Hepatic stellate cell (primary cell): ENCODE results near the gene FLNB.
"Not testable (repeated sequence)": the region's sequence is repeated elsewhere in the genome, so short reads cannot be mapped to it uniquely, and the experiment has no call there.

Source experiments
- DNase-seq: peaks from one replicate; pipeline ENCODE4 v3.0.0; 2011; ENCODE audit warnings: low spot score

The FLNB gene

DNA sequence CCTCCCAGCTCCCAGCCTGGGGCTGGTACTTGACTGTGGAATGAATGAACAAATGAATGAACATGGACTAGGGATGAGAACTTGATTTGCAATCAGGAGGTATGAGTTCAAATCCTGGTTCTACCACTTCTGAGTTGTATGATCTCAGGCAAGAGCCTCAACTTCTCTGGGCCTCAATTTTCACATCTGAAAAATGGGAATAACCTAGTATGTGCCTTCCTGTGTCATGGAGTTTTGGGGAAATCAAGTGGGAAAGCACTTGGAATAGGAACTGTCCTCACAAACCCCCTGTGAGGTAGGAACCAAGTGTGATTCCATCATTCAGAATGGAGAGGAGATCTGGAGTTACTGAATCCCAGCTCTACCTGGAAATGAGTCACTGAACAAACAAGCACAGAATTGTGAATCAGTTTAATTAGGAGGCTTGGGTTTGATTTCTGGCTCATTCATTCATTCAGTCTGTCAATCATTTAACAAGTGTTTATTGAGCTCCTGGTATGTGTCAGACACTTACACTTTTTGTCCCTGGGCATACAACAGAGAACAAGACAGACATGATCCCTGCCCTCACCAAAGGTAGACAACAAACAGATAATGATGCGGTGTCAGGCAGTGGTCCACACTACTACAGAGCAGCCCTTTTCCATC, 172.8 kb downstream of the FLNB start:
- no peak for DNase-seq

DNA sequence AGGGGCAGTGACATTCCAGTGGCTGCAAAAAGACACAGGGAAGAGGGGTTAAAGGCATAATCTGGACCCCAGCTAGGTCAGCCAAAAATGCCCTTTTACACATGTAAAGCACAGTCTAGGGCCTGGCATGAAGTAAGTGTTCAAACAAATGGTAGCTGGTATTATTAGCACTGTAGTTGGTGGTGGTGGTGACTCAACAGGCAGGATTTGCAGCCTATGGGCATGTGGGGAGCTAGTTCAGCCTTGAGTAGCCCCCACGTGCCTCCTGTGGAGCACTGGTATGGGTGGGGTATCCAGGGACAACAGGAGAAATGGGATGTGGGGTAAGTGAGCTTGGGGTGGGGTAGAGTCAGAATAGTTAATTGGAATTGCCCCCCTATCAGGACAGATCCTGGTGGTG, 175.0 kb downstream of the FLNB start:
- DNase-seq, result no peak

DNA sequence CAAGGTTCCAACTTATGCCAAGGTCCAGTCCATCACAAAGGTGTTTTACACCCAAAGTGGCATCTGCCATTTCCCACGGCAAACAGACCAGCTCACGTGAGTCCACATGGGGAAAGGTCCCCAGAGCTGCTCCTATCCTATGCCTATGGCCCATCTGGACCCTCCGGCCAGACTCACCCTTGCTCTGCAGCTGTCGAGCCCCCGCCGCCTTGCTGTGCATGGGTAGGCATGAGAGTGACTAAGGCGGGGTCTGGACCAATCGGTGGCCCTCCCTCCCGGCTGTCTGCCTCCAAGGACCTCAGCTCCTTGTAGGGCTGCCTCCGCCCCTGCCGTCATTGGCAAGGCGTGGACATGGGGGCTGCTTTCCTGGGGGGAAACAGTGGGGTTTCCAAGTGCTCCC, 175.7 kb downstream of the FLNB start:
- no peak for DNase-seq

DNA sequence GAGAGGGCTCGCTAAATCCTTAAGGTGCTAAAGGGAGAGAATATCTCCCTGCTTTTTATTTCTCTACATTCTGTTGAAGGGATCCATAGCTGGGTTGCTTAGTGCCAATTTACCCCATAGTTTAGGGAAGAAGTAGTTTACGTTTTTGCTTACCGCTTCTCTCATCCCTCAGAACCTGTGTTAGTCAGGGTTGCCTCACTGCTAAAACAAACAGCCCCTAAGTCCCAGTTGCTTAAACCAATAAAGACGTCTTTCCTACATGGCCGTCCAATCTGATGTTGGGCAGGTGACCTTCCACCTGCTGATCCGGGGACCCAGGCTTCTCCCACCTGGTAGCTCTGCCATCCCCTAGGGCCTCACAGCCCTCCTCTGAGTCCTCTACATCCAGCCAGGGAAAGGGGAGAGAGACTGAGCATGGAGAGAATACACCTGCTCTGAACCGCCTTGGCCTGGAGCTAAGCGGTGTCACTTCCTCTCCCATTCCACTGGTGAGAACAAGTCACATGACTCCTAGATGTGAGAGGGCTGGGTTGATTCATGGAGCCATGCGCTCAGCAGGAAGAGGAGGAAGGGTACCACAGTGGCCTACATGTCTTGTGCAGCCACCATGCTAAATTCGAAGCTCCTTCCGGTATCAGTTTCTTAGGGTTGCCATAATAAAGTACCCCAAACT, 176.2 kb downstream of the FLNB start:
- no peak for DNase-seq

DNA sequence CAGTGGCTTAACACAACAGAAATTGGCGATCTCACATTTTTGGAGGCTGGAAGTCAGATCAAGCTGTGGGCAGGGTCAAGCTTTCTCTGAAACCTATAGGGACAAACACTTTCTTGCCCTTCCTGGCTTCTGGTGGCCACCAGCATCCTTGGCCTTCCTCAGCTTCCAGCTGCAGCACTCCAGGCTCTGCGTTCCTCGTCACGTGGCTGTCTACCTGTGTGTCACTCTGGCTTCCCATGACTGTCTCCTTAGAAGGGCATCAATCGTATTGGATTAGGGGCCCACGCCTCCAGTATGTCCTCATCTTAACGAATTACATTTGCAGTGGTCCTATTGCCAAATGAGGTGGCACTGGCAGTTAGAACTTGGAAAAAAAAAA, 176.7 kb downstream of the FLNB start:
- DNase-seq, result no peak

DNA sequence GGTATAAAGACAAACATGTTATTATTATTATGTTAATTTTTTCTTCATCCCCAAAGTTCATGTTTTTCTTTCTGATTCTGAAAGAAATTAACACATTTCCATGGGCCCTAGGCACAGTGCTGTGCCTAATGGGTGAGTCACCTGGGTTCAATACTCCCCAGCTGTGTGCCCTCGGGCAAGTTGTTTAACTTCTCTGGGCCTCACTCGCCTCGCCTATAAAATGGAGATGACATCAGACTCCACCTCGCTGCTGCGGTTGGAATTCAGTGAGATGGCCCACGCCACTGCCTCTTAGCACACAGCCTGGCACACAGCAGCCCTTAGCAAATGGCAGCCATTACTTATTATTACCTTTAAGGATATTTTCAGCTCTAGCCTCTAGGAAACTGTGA, 179.9 kb downstream of the FLNB start:
- no peak for DNase-seq

DNA sequence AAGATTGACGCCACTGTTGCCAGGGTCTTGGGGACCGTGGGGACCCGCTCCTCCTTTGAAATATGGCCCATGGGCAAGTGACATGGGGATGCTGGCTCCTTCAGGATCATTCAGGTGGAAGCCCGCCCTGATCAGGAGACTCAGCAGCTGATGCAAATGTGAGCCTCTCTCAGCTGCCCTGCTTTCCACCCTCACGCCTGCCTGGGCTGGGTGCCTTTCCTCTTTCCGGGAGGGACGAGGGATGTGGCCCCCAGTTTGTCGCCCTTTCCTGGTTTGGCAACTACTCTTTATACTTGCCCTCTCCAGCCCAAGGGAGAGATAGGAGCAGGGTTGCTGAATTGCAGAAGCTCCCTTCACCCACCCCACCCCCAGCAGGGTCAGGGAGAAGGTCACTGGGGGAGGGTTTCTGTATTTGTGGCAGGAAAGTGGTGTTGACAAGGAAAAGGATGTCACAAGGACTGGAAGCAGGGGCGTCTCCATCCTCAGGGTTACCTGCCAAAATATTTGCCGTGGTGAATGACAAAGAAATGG, 180.8 kb downstream of the FLNB start:
- no peak for DNase-seq

DNA sequence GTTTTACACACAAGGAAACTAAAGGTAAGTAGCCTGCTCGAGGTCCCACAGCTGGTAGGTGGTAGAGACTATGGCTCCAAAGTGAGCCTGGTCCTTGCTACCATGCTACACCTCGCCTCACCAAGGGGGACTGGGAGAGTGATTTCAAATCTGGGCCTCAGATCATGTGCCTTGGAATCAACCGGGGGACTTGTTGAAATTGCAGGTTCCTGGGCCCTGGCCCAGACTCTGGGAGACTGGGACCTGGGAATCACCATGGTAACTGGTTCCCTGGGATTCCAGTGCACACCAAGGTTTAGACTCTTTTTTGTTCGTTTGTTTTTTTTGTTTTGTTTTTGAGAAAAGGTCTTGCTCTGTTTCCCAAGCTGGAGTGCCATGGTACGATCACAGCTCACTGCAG, 181.5 kb downstream of the FLNB start:
- DNase-seq, result no peak

DNA sequence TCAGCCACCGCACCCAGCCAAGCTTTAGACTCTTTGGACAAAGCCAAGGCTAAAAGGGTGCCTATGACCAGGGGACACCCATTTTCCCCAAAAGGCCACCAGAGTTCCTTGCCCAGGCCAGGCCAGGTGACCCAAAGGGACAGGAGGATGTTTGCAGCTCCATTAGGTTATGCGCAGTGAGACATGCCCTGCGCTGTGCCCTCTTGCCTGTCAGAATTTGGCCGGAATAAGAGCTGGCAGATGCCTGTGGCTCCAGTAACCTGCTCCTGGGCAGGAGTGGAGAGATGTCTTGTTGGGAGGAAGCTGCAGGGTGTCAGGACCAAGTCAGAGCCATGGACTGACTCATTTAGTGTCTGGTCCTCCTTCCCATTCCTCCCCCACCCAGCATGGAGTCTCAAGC, 182.1 kb downstream of the FLNB start:
- DNase-seq, result no peak

DNA sequence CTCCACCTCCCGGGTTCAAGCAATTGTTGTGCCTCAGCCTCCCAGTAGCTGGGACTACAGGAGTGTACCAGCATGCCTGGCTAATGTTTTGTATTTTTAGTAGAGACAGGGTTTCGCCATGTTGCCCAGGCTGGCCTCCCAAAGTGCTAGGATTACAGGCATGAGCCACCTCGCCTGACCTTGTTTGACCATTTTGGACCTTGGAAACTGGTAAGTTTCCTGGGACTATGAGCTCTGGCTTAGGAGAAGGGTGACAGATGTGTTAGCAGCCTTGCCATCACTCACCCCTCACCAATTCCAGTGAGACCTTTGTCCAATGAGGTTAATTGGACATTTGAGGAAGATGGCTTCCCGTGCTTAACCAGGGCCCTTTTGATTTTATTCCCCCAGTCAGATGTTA, 182.7 kb downstream of the FLNB start:
- no peak for DNase-seq

DNA sequence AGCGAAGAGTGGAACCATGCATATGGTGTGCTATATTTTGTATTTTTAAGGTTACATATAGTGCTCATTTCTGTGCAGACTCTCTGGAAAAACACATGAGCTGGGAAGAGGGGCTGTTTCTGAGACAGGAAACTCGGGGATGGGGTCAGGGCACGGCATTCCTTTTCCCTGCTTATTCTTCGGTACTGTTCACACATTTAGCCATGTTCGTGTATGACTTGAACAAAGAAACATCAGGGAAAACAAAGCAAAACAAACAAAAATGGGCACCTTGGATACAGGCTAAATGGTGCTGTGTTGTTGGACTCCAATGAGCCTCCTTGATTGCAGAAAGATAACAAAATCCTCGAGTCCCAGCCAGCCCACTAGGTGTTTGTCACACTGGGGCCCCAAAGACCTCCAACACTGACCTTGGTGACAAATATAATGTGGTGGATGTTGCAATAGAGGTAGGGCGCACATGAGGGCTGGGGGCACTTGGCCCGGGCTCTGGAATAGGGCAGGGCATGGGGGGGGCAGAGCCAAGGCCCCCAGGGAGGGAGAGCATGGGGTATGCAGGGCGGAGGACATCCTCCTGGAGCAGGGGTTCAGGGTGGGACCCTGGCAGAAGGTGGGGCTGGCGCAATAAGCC, 183.3 kb downstream of the FLNB start:
- DNase-seq, result no peak

DNA sequence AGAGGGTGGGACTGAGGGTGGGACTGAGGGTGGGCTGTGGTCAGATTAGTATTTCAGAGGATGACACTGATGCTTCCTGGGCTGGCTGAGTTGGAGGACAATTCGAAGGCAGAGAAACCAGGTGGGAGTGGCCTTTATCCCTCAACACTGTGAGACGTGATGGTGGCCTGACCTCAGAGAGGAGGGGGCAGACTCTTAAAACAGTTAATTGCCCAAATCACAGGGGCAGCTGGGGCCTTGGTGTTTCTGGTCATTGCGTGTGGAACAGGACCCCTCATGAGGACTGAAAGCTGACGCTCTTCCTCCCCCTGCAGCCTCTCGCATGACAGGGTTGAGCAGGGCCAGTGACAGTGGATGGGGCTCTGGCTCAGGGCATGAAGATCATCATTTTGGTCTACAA, 183.8 kb downstream of the FLNB start:
- DNase-seq, result no peak

DNA sequence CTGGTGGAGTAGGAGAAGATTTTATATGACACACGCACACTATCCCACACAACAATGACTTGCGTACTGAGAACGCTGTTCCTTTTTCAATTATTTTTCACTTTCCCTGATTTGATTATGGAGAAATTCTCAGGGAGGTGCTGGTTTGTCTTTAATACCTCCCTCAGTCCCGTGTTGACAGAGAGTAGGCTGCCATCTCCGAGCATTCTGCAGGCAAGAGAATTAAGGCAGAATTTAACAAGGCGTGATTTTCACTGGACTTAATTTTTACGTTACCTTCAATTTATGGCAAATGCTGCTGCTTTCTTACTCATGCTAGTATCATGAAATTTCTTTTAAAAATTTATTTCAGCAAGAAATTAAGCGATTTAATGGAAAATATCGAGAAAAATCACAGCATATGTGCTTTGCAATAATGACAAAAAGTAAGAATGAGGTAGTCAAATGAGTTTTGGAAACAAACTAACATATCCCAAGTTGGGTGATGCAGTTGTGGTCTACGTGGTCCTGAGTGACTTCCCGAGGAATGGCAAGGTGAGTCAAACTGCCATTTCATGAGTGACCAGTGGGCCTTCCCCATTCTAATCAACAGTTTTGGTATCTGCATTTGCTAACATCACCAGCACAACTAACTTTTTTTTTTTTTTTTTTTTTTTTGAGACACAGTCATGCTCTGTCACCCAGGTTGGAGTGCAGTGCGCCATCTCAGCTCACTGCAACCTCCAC, 185.6 kb downstream of the FLNB start:
- no peak for DNase-seq

DNA sequence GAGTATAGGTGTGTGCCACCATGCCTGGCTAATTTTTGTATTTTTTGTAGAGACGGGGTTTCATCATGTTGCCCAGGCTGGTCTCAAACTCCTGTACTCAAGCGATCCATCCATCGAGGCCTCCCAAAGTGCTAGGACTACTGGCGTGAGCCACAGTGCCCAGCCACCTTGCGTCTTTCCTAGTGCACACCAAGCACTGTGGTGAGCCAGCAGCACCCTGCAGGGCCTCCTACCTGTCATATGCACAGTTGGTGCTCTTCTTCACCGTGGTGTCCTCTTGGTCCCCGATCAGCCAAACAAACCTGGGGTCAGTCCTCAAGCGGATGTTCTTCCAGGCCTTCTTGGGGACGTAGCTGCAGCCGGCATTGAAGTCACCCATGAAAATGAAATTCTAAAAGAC, 189.4 kb downstream of the FLNB start:
- no peak for DNase-seq

DNA sequence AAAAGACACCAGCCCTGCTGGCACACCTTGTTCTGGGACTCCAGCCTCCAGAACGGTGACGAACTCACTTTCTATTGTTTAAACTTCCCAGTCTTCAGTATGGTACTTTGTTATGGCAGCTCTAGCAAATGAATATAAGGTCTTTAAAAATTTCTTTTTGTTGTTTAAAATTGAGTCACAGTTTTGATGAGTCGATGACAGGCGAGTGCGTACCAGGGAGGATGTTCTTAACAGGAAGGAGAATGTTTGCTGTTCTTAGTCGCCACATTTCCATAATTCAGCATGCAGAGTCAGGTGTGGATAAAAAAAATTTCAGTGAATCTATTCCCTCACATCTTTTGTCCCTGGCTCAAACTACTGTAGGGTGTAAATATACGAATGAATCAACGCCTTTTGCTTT, 190.1 kb downstream of the FLNB start:
- DNase-seq, result no peak

DNA sequence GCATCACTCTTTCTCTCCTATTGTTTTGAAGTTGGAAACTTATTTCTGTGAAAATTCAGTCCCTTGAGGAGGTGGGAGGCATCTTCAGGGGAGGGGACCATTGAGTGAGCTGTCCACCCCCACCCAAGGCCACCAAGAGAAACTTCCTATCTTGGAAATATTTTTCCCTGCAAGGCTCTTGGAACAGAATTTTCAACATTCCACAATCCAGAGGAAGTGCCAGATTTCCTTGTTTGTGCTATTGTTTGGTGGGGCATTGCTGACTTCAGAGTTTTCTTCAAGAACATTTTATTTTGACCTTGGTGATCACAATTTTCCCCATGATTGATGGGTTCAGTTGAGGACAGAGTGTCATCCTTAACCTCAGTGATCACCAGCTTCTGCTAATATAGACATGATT, 190.6 kb downstream of the FLNB start:
- DNase-seq, result no peak

DNA sequence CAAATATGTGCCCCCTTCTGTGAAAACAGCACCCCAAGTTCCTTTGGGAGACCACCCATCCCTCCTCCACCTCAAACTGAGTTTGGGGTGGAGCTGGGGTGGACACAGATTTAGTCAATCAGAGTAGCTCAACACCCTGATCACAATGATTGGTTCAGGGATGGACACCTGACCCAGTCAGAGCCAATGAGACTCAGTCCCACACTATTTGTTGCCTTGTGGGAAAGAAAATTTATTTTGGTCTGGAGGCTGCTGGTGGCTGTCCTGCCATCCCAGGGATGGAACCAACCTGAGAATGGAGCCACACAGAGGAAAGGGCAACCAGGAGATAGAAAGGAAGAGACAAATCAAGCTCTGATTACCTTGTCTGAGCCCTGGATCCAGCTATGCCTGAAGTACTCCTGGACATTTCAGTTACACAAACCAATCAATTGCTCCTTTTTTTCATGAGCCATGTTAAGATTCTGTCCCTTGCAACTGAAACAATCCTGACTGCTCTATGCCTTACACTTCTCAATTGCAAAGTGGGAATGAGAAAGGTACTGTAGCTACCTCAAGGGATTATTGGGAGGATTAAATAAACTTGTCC, 192.0 kb downstream of the FLNB start:
- DNase-seq, result no peak

DNA sequence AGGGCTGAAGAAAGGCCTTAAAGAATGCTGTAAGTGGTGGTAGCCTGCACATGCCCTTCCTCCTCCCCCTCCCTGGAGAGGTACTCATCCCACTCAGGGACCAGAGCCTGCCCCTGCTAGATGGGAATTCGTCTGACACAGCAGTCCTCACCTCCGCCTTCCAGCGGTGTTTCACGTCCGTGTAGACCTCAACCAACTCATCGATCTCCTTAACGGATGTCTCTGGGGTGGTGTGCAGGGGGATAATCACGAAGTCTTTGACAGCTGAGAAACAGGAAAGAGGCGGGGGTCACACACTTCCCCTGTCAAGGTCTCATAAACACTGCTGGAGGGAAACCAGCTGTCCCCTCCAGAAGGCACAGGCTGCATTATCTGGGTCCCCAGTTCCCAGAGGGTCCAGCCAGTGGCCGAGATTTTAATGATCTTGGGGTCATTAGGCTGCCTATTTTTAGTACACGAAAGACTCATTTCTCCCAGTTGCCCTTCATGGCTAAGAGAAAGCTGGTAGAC, 192.7 kb downstream of the FLNB start:
- no peak for DNase-seq

DNA sequence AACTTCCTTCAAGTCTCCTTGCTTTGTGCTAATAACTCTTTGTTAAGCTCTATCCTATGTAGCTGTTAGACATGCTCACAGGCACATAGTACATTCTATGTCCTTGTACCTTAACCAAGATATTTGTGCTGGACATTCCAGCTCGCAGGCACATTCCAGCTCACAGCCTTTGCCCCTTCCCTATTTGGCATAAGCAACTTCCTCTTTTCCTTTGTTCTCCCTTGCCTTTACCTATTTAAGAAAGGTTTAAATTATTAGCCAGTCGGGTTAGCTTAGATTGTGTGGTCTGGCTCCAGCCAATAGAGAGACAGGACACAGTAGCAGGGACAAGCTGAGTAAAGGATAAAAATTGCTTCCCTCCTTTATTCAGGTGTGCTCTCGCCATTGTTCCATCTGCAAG, 193.2 kb downstream of the FLNB start:
- DNase-seq, result not testable (repeated sequence)

DNA sequence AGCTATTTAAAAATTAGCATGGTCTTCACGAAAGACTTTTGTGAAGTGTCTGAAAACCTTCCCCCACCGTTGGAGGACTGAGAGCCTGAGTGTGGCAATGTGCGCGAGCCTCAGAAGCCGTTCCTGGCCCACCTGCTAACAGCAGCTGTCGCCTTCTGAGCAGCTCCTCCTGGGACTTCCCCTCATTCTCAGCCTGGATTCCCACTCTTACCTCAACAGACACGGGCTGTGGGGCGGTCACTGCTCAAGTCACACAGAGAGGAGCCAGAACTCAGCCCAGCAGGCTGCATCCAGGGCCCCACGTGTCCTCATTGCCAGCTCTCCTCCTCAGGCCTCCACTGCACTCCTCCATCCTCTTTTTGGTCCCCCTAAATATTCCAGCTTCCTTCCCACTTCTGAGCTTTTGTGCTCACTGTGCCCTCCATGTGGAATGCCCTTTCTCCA, 194.7 kb downstream of the FLNB start:
- DNase-seq, result no peak

DNA sequence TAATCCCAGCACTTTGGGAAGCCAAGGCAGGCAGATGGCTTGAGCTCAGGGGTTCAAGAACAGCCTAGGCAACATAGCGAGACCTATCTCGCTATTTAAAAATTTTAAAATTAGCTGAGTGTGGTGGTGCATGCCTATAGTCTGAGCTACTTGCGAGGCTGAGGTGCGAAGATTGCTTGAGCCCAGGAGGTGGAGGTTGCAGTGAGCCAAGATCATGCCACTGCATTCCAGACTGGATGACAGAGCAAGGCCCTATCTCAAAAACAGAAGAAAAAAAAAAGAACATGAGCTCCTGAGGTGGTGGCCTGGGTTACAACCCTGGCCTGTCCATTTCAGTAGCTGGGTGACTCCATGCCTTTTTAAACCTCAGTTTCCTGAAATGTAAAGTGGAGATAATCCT, 195.3 kb downstream of the FLNB start:
- DNase-seq, result no peak

DNA sequence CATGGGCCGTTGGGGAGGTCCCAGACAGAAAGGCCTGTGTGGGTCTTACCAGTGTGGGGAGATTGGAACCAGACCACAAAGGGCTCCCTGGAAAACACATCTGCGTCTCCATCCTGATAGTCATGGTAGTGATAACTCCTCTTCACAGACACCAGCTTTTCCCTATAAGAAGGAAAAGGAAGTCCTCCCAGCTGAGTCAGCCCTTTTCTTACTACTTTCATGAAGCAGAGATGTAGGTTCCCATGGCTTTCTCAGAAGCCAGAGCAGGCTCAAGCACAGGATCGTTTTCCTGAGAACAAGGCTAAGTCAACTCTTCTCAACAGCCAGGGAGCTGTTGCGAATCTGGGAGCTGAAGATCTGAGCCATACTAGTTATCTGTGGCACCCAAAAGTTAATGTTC, 196.5 kb downstream of the FLNB start:
- DNase-seq, result no peak
